Measurements from ENCODE around the gene TTLL11. TPM values are rescaled to one million over a fixed set of nuclear protein-coding genes. Genes with fewer than 3 reads are reported as not detected.
A peak's percentile ranks its signal among the peaks of the same experiment; 100 is the strongest.

The TTLL11 gene
- total RNA-seq, 1 donor from 2014 or later, result 23.9 TPM

GRCh38 chr9:121784731-121785411 is 308.2 kb downstream of the TTLL11 start:
- no peak for DNase-seq
- Mint-ChIP-seq H3K9me3 (ENCODE audit: unreplicated experiment) (peaks cover 17% of the 10 kb centered on the region), H3K36me3 (ENCODE audit: unreplicated experiment) (no peaks in the 10 kb centered on the region), H3K4me3 (ENCODE audit: unreplicated experiment) (peak overlapping the region; percentile 55), H3K4me1 (ENCODE audit: low read depth, unreplicated experiment) (peaks cover 66% of the 10 kb centered on the region), H3K27ac (ENCODE audit: unreplicated experiment) (peak overlapping the region; percentile 97), H3K27me3 (ENCODE audit: unreplicated experiment) (peaks cover 16% of the 10 kb centered on the region)
- peak; percentile 31 for TF ChIP-seq CTCF (IDR thresholded peaks at IDR 0.05; ENCODE audit: partially characterized antibody, unreplicated experiment)

- Mint-ChIP-seq H3K36me3 (ENCODE audit: unreplicated experiment) (peaks cover 3% of the 10 kb centered on the region), H3K27me3 (ENCODE audit: unreplicated experiment) (peaks cover 15% of the 10 kb centered on the region), H3K27ac (ENCODE audit: unreplicated experiment) (peak overlapping the region; percentile 97), H3K4me3 (ENCODE audit: unreplicated experiment) (peak overlapping the region; percentile 74), H3K4me1 (ENCODE audit: low read depth, unreplicated experiment) (peaks cover 71% of the 10 kb centered on the region), H3K9me3 (ENCODE audit: unreplicated experiment) (peaks cover 14% of the 10 kb centered on the region)
- TF ChIP-seq CTCF (IDR thresholded peaks at IDR 0.05; ENCODE audit: partially characterized antibody, unreplicated experiment), result no peak
- peak; percentile 76 for DNase-seq
These were observed 309.3 kb downstream of the TTLL11 start for GRCh38 chr9:121783521-121784507.

GRCh38 chr9:121783111-121783510 is 310.0 kb downstream of the TTLL11 start:
- TF ChIP-seq CTCF (IDR thresholded peaks at IDR 0.05; ENCODE audit: partially characterized antibody, unreplicated experiment), result no peak
- Mint-ChIP-seq H3K4me1 (ENCODE audit: low read depth, unreplicated experiment) (peaks cover 74% of the 10 kb centered on the region), H3K4me3 (ENCODE audit: unreplicated experiment) (peak overlapping the region; percentile 78), H3K27ac (ENCODE audit: unreplicated experiment) (peak overlapping the region; percentile 97), H3K9me3 (ENCODE audit: unreplicated experiment) (peaks cover 15% of the 10 kb centered on the region), H3K36me3 (ENCODE audit: unreplicated experiment) (peaks cover 4% of the 10 kb centered on the region), H3K27me3 (ENCODE audit: unreplicated experiment) (peaks cover 15% of the 10 kb centered on the region)
- peak; percentile 54 for DNase-seq

GRCh38 chr9:121782514-121783110 is 310.5 kb downstream of the TTLL11 start:
- peak overlapping the region; percentile 78 for H3K4me3 Mint-ChIP-seq (ENCODE audit: unreplicated experiment)
- peaks cover 15% of the 10 kb centered on the region for H3K27me3 Mint-ChIP-seq (ENCODE audit: unreplicated experiment)
- TF ChIP-seq CTCF (IDR thresholded peaks at IDR 0.05; ENCODE audit: partially characterized antibody, unreplicated experiment), result no peak
- H3K36me3 Mint-ChIP-seq (ENCODE audit: unreplicated experiment), result peaks cover 4% of the 10 kb centered on the region
- no peak for DNase-seq
- H3K9me3 Mint-ChIP-seq (ENCODE audit: unreplicated experiment), result peaks cover 15% of the 10 kb centered on the region
- H3K27ac Mint-ChIP-seq (ENCODE audit: unreplicated experiment), result peak overlapping the region; percentile 97
- H3K4me1 Mint-ChIP-seq (ENCODE audit: low read depth, unreplicated experiment), result peaks cover 70% of the 10 kb centered on the region

All from glutamatergic neuron (in vitro differentiated cells).